ENCODE measurements around the gene KRTAP12-1.
"Not testable (repeated sequence)": the region's sequence is repeated elsewhere in the genome, so short reads cannot be mapped to it uniquely, and the experiment has no call there.

Gene KRTAP12-1

DNA sequence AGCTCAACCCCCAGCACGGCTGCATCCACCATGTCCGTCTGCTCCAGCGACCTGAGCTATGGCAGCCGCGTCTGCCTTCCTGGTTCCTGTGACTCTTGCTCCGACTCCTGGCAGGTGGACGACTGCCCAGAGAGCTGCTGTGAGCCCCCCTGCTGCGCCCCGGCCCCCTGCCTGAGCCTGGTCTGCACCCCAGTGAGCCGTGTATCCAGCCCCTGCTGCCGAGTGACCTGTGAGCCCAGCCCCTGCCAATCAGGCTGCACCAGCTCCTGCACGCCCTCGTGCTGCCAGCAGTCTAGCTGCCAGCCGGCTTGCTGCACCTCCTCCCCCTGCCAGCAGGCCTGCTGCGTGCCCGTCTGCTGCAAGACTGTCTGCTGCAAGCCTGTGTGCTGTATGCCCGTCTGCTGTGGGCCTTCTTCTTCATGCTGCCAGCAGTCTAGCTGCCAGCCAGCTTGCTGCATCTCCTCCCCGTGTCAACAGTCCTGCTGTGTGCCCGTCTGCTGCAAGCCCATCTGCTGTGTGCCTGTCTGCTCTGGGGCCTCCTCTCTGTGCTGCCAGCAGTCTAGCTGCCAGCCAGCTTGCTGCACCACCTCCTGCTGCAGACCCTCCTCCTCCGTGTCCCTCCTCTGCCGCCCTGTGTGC is 15.3 kb upstream of the KRTAP12-1 start, which contains the start of gene KRTAP10-12:
KRTAP10-12 (plus strand) TSS at position 1 of the 639 bp plus-strand sequence; CDS start at position 31, 30 bp downstream.
- not testable (repeated sequence) for DNase-seq

DNA sequence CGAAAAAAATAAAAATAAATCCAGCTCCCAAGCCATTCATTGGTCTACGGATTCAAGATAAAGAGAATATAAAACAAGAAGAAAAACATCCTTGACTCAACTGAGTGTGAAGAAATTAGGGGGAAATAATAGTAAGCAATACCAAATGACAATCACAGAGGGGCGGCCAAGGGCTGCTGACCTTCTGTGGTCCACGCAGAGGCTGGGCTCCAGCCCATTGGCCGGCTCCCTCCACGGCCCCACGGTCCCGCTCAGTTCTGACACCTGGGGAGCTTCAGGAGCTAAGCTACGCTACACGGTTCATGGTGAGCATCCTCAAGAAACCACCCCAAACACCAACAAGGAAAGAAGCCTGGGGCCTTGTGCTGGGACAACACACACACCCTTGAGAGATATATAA is 14.6 kb upstream of the KRTAP12-1 start:
- DNase-seq = no peak

DNA sequence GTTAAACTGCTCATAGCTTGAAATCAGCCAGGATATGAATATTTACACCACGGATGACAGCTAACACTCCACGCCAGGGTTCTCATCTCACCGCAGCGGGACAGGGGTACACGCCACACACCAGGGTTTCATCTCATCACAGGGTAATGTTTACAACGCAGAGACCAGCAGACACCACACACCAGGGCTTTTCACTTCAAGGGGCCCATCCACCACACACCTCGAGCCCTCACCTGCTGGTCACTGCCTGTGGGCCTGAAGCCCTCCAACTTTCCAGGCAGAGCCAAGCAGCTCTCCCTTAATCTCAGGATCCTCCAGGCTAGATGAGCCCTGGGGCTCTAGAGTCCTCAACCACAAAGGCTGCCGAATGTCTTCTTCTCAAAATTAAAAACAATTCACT is 13.7 kb upstream of the KRTAP12-1 start:
- no peak for DNase-seq

DNA sequence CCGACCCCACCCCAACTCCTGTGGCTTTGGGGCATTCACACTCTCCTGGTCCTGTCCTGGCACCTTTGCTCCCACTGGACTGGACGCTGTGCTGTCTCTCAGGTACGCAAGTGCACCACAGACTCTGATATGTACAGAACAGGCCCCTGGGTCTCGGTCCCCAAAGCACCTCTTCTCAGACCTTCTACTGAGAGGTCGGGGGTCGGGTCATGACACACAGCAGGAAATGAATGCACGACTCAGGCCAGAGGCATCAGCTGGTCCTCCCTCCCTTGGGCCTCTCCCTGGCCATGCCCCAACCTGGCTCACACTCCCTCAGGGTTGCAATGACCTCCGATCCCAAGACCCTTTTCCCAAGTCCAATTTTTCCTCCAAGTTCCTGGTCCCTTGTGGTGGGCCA is 13.2 kb upstream of the KRTAP12-1 start:
- no peak for DNase-seq

DNA sequence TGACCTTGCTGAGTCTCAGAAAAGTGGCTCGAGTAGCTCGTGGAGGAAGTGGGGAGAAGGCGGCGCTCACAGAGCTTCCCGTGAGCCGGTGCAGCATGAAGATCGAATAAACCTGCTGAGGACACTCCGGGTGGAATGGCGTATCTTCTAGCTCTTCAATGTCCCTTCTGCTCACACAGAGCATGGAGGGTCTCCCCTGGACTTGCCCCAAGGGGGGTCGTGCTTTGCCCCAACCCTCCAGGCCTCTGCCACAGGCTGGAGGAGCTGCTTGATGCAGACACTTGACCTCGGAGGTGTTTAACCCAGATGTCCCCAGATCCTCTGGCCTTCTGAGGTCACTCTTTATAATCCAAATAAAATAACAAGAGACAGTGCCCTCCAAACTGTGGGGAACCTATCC is 12.8 kb upstream of the KRTAP12-1 start:
- no peak for DNase-seq

DNA sequence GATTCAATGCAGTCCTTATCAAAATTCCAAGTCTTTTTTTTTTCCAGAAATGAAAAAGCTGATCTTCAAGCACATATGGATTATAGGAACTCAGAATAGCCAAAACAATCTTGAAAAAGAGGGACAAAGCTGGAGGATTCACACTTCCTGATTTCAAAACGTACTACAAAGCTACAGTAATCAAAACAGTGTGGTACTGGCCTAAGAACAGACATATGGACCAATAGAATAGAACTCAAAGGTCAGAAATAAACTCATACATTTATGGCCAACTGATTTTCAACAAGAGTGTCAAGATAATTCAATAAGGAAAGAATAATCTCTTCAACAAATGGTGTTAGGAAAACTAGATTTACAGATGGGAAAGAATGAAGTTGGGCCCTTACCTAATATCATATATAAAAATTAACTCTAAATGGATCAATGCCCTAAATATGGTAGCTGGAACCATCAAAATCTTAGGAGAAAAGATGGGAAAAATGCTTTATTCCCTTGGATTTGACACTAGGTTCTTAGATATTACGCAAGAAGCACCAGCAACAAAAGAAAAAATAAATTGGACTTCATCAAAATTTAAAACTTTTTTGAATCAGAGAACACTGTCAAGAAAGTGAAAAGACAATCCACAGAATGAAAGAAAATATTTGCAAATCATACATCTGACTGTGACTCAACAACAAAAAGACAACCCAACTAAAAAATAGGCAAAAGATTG is 11.0 kb upstream of the KRTAP12-1 start:
- DNase-seq = no peak

DNA sequence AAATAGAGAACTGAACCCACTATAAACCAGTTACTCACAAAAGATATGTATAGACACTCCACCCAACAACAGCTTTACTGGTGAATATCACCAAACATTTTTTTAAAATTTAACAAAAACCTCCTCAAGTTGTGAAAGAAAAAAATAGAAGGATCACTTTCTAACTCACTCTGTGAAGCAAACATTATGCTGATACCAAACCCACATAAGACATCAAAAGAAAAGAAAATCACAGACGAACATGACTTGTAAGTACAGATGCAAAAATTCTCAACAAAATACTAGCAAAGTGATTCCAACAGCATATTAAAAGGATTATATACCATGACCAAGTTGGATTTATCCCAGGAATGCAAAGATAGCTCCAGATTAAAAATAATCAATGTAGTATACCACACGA is 9.7 kb upstream of the KRTAP12-1 start:
- DNase-seq = no peak

DNA sequence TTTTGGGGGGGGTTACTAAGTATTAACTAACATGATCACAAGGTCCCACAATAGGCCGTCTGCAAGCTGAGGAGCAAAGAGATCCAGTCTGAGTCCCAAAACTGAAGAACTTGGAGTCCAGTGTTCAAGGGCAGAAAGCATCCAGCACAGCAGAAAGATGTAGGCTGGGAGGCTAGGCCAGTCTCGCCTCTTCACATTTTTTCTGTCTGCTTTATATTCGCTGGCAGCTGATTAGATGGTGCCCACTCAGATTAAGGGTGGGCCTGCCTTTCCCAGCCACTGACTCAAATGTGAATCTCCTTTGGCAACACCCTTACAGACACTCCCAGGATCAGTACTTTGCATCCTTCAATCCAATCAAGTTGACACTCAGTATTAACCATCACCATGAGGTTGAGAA is 7.8 kb upstream of the KRTAP12-1 start:
- not testable (repeated sequence) for DNase-seq

DNA sequence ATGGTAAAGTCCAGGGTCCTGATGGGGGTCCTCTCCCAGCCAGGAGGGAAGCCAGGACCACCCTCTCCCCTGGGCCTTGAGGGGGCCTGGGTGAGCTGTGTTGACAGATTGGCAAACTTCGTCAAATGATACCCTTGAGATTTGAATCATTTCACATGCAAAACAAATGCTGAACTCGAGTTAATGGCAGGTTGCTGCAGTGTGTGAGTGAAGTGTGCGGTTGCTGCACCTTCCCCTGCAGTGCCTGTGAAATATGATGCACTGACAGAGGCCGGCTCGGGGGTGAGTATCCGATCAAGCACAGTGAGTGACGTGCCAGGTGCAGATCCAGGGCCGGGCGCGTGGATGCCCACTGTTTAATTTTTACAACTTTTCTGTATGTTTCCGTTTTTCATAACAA is 5.7 kb upstream of the KRTAP12-1 start:
- no peak for DNase-seq

DNA sequence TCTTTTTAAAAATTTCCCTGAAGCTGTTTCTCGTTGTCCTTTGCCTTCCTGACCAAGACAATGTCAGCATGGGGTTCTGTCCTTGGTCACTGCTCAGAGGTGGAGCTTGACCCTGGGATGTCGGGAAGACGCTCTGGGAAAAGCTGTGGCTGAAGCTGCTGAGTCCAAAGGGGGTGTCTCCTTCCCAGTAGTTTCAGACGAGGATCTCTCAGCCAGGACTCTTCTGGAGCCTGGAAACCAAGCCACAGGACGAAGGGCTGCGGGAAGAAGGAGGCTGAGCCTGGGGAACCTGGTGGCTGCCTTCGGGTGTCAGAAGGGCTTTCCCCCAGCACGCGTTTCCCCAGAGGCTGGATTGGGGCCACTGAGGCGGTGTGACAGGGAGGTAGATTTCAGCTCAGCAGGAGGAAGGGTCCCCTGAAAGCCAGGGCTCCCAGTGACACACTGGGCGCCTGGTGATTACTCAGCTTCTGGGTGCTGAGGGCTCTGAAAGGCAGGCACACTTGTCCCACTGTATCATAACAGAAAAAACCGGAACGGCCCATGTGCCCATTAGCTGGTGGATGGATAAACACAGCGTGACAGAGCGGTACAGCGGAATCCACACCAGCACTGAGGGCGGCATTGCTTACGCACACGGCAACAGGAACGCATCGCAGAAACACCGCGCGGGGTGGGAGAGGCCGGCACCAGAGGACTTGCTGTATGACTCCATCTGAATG is 5.0 kb upstream of the KRTAP12-1 start:
- peak; percentile 65 for DNase-seq

DNA sequence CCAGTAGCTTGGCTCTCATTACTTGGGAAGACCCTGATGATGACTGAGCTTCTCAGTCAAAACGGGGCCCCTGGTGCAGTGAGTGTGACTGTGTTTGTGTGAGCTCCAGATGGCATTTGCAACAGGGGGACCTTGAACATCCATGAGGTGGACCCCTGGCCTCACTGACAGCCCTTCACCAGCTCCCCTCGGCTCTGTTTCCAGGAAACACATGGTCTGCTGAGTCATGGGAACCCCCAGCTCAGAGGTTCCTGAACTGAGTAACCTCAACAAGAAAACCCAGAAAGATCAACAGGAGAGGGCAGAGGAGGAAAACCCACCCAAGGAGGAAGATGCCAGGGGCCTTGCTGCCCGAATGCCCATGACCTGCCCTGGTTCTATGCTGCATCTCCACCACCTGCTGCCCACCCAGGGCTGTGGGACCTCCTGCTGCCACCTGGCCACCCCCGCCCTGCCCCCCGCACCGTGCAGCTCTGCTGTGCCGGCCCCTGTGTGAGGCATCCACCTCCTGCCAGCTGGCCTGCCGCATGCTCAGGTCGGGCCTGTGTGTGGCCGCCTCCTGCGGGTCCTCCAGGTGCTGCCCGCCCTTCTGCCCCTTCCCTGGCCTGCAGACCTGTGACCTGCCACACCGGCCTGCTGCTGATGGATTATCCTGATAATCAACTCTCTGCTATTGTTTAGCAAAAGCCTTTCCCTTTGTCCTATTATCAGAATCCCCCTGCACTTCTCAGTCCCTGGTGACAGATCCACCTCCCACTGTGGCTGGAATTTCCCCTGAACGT is 4.2 kb upstream of the KRTAP12-1 start:
- no peak for DNase-seq

DNA sequence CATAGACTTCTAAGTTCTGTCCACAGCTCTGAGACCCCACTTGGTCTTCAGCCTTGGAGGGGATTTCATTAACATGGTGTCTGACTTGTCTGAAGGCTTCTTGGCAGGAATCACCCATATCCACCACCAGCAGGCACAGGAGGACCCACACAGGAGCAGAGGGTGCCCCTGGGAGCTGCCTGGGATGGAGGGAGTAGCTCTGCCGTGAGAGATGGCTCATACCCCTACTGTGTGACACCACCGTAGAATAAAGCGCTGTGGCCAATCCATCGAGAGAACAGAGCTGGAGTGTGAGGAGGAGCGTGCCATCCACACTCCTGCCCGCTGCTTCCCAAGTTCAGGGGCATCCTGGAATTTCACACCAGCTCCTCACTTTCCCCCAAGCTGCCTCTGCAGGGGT is 3.1 kb upstream of the KRTAP12-1 start:
- not testable (repeated sequence) for DNase-seq

DNA sequence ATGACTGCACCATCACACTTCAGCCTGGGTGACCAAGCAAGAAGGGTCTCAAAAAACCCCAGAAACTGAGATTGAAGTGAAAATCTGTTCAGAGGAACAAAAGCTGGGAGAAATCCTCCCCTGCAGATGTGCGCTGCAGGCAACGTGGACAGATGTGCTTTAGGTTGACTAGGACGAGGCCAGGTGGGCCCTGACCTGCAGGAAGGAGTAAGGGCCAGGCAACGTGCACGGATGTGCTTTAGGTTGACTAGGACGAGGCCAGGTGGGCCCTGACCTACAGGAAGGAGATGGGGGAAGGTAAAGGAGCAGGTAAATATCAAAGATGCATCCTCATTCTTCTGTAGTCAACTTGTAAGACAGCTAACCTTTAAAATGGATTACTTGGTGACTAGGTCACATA is 2.5 kb upstream of the KRTAP12-1 start:
- no peak for DNase-seq

DNA sequence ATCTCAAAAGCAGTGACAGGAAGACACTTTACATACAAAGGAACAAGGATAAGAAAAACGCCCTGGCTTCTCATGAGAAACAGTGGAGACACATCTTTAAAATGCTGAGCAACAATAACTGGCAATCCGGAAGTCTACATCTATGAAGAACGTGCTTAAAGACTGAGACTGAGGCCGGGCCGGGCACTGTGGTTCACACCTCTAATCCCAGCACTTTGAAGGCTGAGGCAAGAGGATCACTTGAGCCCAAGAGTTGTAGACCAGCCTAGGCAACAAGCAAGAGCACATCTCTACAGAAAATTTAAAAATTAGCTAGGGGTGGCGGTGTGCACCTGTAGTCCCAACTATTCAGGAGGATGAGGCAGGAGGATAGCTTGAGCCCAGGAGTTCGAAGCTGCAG is 2.1 kb upstream of the KRTAP12-1 start:
- DNase-seq = no peak

DNA sequence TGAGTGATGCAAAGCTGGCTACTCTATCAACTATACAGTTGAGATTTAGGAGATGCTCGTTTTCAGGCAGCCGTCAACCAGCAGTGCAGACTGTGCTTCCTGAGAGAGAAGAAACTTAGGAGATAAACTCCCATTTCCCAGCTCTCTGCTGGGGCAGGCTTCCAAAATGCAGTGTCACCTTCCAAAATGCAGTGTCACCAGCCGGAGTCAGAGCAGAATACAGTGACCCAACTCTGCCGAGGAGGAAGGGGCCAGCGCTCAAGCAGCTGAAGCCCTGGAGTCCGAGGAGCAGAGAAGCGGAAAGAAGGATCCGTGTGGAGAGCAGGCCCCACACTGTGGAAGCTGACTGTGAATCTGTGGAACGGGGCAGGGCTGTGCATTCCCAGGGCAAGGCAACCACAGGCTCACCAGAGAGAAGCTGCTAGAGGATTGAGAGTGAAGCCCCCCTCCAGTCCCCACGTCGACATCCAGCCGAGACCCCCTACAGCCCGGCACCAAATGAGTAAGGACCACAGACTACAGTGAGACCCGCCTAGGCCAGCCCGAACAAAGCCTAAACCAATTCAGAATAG is 703 bp upstream of the KRTAP12-1 start:
- DNase-seq = no peak

DNA sequence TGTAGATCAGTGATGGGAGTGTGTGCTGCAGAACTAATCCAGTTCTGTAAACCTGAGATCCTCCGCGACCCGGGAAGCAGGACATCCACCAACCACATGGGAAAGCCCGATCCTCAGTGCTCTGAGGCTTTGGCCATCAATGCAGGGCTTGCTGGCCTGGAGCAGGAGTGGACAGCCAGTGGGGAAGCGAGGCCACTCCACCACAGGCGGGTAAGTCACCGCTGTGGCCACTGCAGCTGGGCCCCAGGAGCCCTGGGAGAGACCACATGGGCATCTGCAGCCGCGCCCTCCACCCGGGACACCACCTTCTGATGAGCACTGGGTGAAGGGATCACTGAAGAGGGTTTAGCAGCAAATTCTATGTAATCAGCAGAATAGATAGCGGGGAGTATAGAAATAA is 811 bp downstream of the KRTAP12-1 start:
- no peak for DNase-seq

DNA sequence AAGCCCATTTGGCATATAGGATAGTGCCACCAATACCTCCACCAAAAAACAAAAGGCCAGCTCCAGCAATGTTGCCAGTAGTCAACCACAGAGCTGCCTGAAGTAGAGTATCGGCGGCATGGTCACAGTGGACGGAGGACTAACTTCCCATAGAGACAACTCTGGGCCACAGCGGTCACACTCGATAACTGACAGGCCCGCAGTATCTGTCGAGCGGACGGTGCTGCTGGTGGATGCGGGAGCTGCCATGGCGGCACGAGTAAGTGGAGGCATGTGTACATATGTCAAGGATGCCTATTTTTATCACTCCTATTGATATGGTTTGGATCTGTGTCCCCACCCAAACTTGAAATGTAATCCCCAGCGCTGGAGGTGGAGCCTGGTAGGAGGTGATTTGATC is 4.1 kb downstream of the KRTAP12-1 start:
- no peak for DNase-seq

DNA sequence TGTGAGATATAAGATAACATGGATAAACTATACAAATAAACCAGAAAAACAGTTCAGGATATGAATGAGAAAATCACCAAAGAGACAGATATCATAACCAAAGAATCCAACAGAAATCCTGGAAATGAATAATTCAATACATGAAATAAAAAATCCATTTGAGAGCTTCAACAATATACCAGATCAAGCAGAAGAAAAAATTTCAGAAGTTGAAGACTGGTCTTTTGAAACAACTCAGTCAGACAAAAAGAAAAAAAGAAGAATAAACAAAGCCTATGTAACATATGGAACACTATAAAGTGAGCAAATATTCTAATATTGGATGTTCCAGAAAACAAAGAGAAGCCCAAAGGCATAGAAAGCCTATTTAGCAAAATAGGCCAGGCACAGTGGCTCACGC is 10.1 kb downstream of the KRTAP12-1 start:
- DNase-seq = no peak

DNA sequence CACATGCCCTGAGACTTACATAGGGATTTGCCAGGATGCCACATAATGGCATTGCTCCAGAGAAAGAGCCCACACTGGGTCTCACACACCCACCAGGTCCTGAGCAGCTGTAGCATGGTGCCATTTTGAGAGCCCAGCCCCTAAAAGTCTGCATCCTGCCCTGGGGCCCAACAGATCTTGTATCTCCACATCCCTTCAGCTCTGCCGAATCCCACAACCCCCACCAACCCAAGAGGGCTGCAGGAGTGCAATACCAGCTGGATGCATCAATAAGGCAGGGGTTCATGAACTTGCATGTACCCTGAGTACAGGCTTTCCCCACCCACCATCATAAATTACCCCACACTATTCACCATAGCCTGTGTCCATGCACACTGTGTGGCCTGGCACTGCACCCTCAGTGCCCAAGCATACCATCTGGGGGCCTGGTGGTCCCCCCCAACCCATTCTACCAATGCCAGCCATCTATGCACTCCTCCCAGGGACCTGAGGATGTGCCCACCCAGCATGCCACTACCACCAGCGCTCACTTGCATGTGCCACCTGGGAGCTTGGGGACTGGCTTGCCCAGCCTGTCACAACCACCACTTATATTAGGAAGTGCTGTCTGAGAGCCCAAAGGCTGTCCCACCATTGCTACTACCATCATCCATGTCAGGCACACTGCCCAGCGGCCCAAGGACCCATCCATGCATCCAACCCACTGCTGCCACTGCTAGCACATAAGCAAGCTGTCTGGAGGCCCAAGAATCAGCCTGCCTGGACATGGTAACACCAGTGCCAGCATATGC is 11.1 kb downstream of the KRTAP12-1 start:
- DNase-seq = no peak

DNA sequence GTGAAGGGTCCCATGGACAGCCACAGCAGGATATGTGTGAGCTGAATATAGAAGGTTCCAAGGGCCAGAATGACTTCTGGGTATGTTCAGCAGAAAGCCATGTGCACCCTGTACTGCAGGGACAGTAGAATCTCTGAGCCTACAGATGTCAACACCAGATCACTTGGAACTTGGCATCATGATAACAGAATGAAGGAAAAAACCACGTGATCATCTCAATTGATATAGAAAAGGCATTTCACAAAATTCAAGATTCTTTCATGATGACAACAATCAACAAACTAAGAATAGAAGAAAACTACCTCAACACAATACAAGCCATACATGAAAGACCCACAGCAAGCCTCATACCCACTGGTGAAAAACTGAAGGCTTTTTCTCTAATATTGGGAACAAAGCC is 14.4 kb downstream of the KRTAP12-1 start:
- no peak for DNase-seq

DNA sequence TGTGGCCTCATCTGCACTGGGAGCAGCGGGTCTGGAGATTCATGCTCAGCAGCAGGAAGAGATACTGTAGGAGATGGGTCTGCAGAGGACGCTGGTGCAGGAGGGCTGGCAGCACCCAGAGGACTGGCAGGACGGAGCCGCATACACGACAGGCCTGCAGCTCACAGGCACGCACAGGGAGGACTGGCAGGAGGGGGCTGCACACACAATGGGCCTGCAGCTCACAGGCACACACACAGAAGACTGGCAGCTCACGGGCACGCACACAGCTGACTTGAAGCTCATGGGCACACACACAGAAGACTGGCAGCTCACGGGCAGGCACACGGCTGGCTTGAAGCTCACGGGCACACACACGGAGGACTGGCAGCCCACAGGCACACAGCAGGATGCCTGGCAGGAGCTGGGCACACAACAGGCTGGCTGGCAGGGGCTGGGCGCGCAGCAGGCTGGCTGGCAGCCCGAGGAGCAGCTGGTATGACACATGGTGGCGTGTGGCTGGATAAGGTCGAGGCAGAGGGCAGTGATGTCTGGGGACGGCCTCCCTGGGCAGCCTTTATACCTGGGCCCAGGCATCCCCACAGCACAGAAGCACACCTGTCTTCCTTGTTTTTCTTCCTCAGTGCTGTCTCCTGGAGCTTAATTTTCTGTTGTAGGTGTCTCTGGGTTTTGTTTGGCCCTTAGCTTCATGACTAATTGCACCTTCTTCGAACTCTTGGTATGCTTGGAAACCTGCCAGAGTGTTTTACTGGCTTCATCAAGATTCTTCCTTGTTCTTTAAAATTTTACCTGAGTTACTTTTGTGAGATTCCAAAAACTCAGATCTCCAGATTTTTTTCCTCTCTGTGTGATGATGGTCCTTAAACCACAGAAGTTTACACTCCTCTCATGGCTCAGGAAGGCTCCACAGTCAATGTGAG is 15.3 kb downstream of the KRTAP12-1 start, which contains the start of gene KRTAP12-2:
KRTAP12-2 (minus strand) TSS at position 527 of the 920 bp plus-strand sequence; CDS start at position 486, 41 bp downstream.
- no peak for DNase-seq
